ENCODE measurements around the gene FRMD5. TPM values are rescaled to one million over a fixed set of nuclear protein-coding genes. Genes with fewer than 3 reads are reported as not detected.
A peak's percentile ranks its signal among the peaks of the same experiment; 100 is the strongest.

The FRMD5 gene
- total and polyA plus RNA-seq, 2 donors (not counting 1 experiment from before 2014, with no cell fraction given), result 1.9 to 4.3 TPM

- Histone ChIP-seq H3K4me2 (ENCODE audit: extremely low read depth, insufficient read depth, low read length) (peak overlapping the region; percentile 16), H3K27ac (ENCODE audit: insufficient read depth, low read length) (peak overlapping the region; percentile 53), H3K36me3 (ENCODE audit: control insufficient read depth, insufficient read depth, low read length) (no peaks in the 10 kb centered on the region), H3K4me1 (ENCODE audit: control insufficient read depth, extremely low read depth, insufficient read depth, low read length) (peaks cover 34% of the 10 kb centered on the region), H3K27me3 (ENCODE audit: control insufficient read depth, insufficient read depth, low read length) (no peaks in the 10 kb centered on the region), H2AFZ (ENCODE audit: low read length) (no peak overlapping the region), H3K9me3 (ENCODE audit: control insufficient read depth, insufficient read depth, low read depth, low read length) (no peaks in the 10 kb centered on the region), H3K9ac (ENCODE audit: insufficient read depth, low read length) (no peak overlapping the region), H3K79me2 (ENCODE audit: control insufficient read depth, insufficient read depth, low read length) (no peaks in the 10 kb centered on the region), H4K20me1 (ENCODE audit: control insufficient read depth, extremely low read depth, insufficient read depth, low read length) (no peaks in the 10 kb centered on the region), H3K4me3 (replicated peaks in 1 of 4; ENCODE audit: control extremely low read depth in 1 of 4, insufficient read depth in 1 of 4, low read depth in 3 of 4, low read length in 4 of 4) (no peak overlapping the region)
- DNase-seq (ENCODE audit: low read depth in 2 of 2), result peak in 1 of 2 donors; percentile 58
- TF ChIP-seq EZH2 (IDR thresholded peaks at IDR 0.05; ENCODE audit: low read length, missing control alignments) (no peak), CTCF (conservative IDR thresholded peaks at IDR 0.05 in 1 of 2, IDR thresholded peaks at IDR 0.05 in 1 of 2; ENCODE audit: low read depth in 1 of 2, low read length in 2 of 2) (no peak)
These were observed 281.1 kb downstream of the FRMD5 start for GRCh38 chr15:43913941-43914340.

GRCh38 chr15:43913026-43913780 lies 281.9 kb downstream of the FRMD5 start:
- Histone ChIP-seq H3K9ac (ENCODE audit: insufficient read depth, low read length) (no peak overlapping the region), H3K9me3 (ENCODE audit: control insufficient read depth, insufficient read depth, low read depth, low read length) (no peaks in the 10 kb centered on the region), H3K4me1 (ENCODE audit: control insufficient read depth, extremely low read depth, insufficient read depth, low read length) (peaks cover 34% of the 10 kb centered on the region), H3K27ac (ENCODE audit: insufficient read depth, low read length) (peak overlapping the region; percentile 53), H2AFZ (ENCODE audit: low read length) (no peak overlapping the region), H3K27me3 (ENCODE audit: control insufficient read depth, insufficient read depth, low read length) (no peaks in the 10 kb centered on the region), H3K36me3 (ENCODE audit: control insufficient read depth, insufficient read depth, low read length) (no peaks in the 10 kb centered on the region), H3K4me3 (replicated peaks in 1 of 4; ENCODE audit: control extremely low read depth in 1 of 4, insufficient read depth in 1 of 4, low read depth in 3 of 4, low read length in 4 of 4) (no peak overlapping the region), H3K4me2 (ENCODE audit: extremely low read depth, insufficient read depth, low read length) (peak overlapping the region; percentile 56), H4K20me1 (ENCODE audit: control insufficient read depth, extremely low read depth, insufficient read depth, low read length) (no peaks in the 10 kb centered on the region), H3K79me2 (ENCODE audit: control insufficient read depth, insufficient read depth, low read length) (no peaks in the 10 kb centered on the region)
- DNase-seq (ENCODE audit: low read depth in 2 of 2), result peak; percentile 92 to 100
- TF ChIP-seq CTCF (conservative IDR thresholded peaks at IDR 0.05 in 1 of 2, IDR thresholded peaks at IDR 0.05 in 1 of 2; ENCODE audit: low read depth in 1 of 2, low read length in 2 of 2) (no peak), EZH2 (IDR thresholded peaks at IDR 0.05; ENCODE audit: low read length, missing control alignments) (no peak)

- Histone ChIP-seq H3K9me3 (ENCODE audit: control insufficient read depth, insufficient read depth, low read depth, low read length) (no peaks in the 10 kb centered on the region), H3K36me3 (ENCODE audit: control insufficient read depth, insufficient read depth, low read length) (no peaks in the 10 kb centered on the region), H3K4me3 (replicated peaks in 1 of 4; ENCODE audit: control extremely low read depth in 1 of 4, insufficient read depth in 1 of 4, low read depth in 3 of 4, low read length in 4 of 4) (no peak overlapping the region), H3K79me2 (ENCODE audit: control insufficient read depth, insufficient read depth, low read length) (no peaks in the 10 kb centered on the region), H2AFZ (ENCODE audit: low read length) (no peak overlapping the region), H3K27ac (ENCODE audit: insufficient read depth, low read length) (peak overlapping the region; percentile 17), H3K4me2 (ENCODE audit: extremely low read depth, insufficient read depth, low read length) (no peak overlapping the region), H3K9ac (ENCODE audit: insufficient read depth, low read length) (no peak overlapping the region), H3K27me3 (ENCODE audit: control insufficient read depth, insufficient read depth, low read length) (no peaks in the 10 kb centered on the region), H3K4me1 (ENCODE audit: control insufficient read depth, extremely low read depth, insufficient read depth, low read length) (peaks cover 34% of the 10 kb centered on the region), H4K20me1 (ENCODE audit: control insufficient read depth, extremely low read depth, insufficient read depth, low read length) (no peaks in the 10 kb centered on the region)
- TF ChIP-seq EZH2 (IDR thresholded peaks at IDR 0.05; ENCODE audit: low read length, missing control alignments) (no peak), CTCF (conservative IDR thresholded peaks at IDR 0.05 in 1 of 2, IDR thresholded peaks at IDR 0.05 in 1 of 2; ENCODE audit: low read depth in 1 of 2, low read length in 2 of 2) (no peak)
- peak in 1 of 2 donors; percentile 42 for DNase-seq (ENCODE audit: low read depth in 2 of 2)
These were observed 282.9 kb downstream of the FRMD5 start for GRCh38 chr15:43912208-43912607.

Measured in fibroblast of lung (primary cell).